ENCODE results near the gene ZNF526. TPM values are rescaled to one million over a fixed set of nuclear protein-coding genes. Genes with fewer than 3 reads are reported as not detected.

ZNF526 gene
- total RNA-seq, 2 donors from 2014 or later, result 4.9 to 6.0 TPM

GRCh38 chr19:42276821-42277220, 56.7 kb downstream of the ZNF526 start:
- WGBS, 2 donors, result 88 to 91% methylated on average over 4 of the region's 4 CpGs
- intact Hi-C loops (cut with DNase I), result no loop called here
- ATAC-seq, result no peak

More at GRCh38 chr19:42276821-42277220, 56.7 kb downstream of the ZNF526 start:
- Histone ChIP-seq H3K36me3 (replicated peaks in 1 of 2; ENCODE audit: insufficient read depth in 1 of 2, low read depth in 2 of 2) (no peaks in the 10 kb centered on the region), H3K4me1 (peaks cover 72% of the 10 kb centered on the region), H3K9me3 (no peaks in the 10 kb centered on the region), H3K27me3 (no peaks in the 10 kb centered on the region), H3K4me3 (no peak overlapping the region), H3K27ac (no peak overlapping the region)
- no peak for TF ChIP-seq CTCF (IDR thresholded peaks at IDR 0.05)
- TF ChIP-seq POLR2A (IDR thresholded peaks at IDR 0.05), result no peak
- DNase-seq, result no peak

Other genes with a start within 250 kb of the ZNF526 start
- under 1 TPM in 1 of 2 donors, not detected in 1; 0.26 TPM for gene ATP1A3, start 226.1 kb upstream of the ZNF526 start, total RNA-seq
- gene GRIK5, start 150.1 kb upstream of the ZNF526 start, total RNA-seq, result 1 to 10 TPM; 2.1 to 5.9 TPM
- gene ZNF574, start 144.1 kb upstream of the ZNF526 start, total RNA-seq, result 10 to 100 TPM in 1 of 2 donors, 1 to 10 TPM in 1; 8.6 to 14.2 TPM
- 1 to 10 TPM in 1 of 2 donors, under 1 TPM in 1; under 0.01 to 1.6 TPM for gene POU2F2, start 87.9 kb upstream of the ZNF526 start, total RNA-seq
- gene DEDD2, start 2.6 kb upstream of the ZNF526 start, total RNA-seq, result 10 to 100 TPM; 34.8 to 44.2 TPM
- 10 to 100 TPM; 12.5 to 14.5 TPM for gene GSK3A, start 22.3 kb downstream of the ZNF526 start, total RNA-seq
- 10 to 100 TPM; 10.6 to 31.6 TPM for gene ERF, start 34.8 kb downstream of the ZNF526 start, total RNA-seq
- gene CIC, start 48.9 kb downstream of the ZNF526 start, total RNA-seq, result 10 to 100 TPM; 40.5 to 61.0 TPM
- gene PRR19, start 81.8 kb downstream of the ZNF526 start, total RNA-seq, result under 1 TPM in 1 of 2 donors, not detected in 1; 0.52 TPM
- gene PAFAH1B3, start 82.3 kb downstream of the ZNF526 start, total RNA-seq, result 10 to 100 TPM in 1 of 2 donors, 1 to 10 TPM in 1; 7.9 to 12.5 TPM
- not detected for gene TMEM145, start 93.0 kb downstream of the ZNF526 start, total RNA-seq
- 10 to 100 TPM in 1 of 2 donors, 1 to 10 TPM in 1; 9.9 to 24.1 TPM for gene MEGF8, start 105.3 kb downstream of the ZNF526 start, total RNA-seq
- gene CNFN, start 170.0 kb downstream of the ZNF526 start, total RNA-seq, result not detected
- 100 to 1,000 TPM in 1 of 2 donors, 1 to 10 TPM in 1; 8.3 to 357 TPM for gene LIPE, start 207.1 kb downstream of the ZNF526 start, total RNA-seq
- gene CXCL17, start 222.6 kb downstream of the ZNF526 start, total RNA-seq, result 10 to 100 TPM in 1 of 2 donors, 1 to 10 TPM in 1; 6.3 to 19.2 TPM

Measured in body of pancreas (tissue), 4 donors.